A549 treated with GW870086 at 1 μM for 4 hours (cell line): ENCODE measurements around the gene RNF227. TPM values are rescaled to one million over a fixed set of nuclear protein-coding genes. Genes with fewer than 3 reads are reported as not detected.

Experiments
- total RNA-seq: library from RNA; stranded (reverse); fragments of 200-300 nt; extraction: Qiagen RNA extraction; gene quantifications from 5 replicates; pipeline ENCODE4 v1.2.3, GENCODE V29; 2022; ENCODE audit warnings: low read depth

The RNF227 gene
- 1.0 to 1.7 TPM (median 1.1 TPM) in 5 replicates for total RNA-seq

GRCh38 chr17:7915611-7916384, at the start of gene RNF227:
TSS of gene RNF227 (minus strand) at chr17:7916289. CDS start at chr17:7916195, 94 bp downstream.

GRCh38 chr17:7931709-7932482, 15.8 kb upstream of the RNF227 start, which contains the start of the genes CNTROB and TRAPPC1:
TSS of gene CNTROB (plus strand) at chr17:7932206. CDS start at chr17:7933080, 874 bp downstream.
TSS of gene TRAPPC1 (minus strand) at chr17:7931946. CDS start at chr17:7931829, 117 bp downstream.

GRCh38 chr17:7929158-7930023, 13.3 kb upstream of the RNF227 start, which contains the start of gene KCNAB3:
TSS of gene KCNAB3 (minus strand) at chr17:7929856. CDS start at chr17:7929435, 421 bp downstream.

GRCh38 chr17:7888184-7888920, 27.7 kb downstream of the RNF227 start, which contains the start of gene CHD3:
TSS of gene CHD3 (plus strand) at chr17:7888789. CDS start at chr17:7889001, 212 bp downstream.

Other genes starting within 250 kb of the RNF227 start
- gene TP53, start 228.8 kb downstream of the RNF227 start, total RNA-seq: 38.4 to 46.5 TPM (median 42.3 TPM) in 5 replicates
- gene WRAP53, start 227.8 kb downstream of the RNF227 start, total RNA-seq: 29.3 to 48.6 TPM (median 40.8 TPM) in 5 replicates
- gene EFNB3, start 211.1 kb downstream of the RNF227 start, total RNA-seq: 1.3 to 1.6 TPM (median 1.5 TPM) in 5 replicates
- 0.01 to 0.10 TPM (median 0.05 TPM) in 4 of 5 replicates, not detected in the other for gene DNAH2, start 198.5 kb downstream of the RNF227 start, total RNA-seq
- 9.9 to 17.7 TPM (median 12.8 TPM) in 5 replicates for gene KDM6B, start 82.1 kb downstream of the RNF227 start, total RNA-seq
- 0.23 to 0.92 TPM (median 0.82 TPM) in 5 replicates for gene TMEM88, start 61.2 kb downstream of the RNF227 start, total RNA-seq
- 210 to 251 TPM (median 223 TPM) in 5 replicates for gene NAA38, start 58.7 kb downstream of the RNF227 start, total RNA-seq
- 19.1 to 21.6 TPM (median 19.8 TPM) in 5 replicates for gene CYB5D1, start 58.3 kb downstream of the RNF227 start, total RNA-seq
- 52.0 to 66.7 TPM (median 61.6 TPM) in 5 replicates for gene CHD3, start 27.5 kb downstream of the RNF227 start, total RNA-seq
- gene KCNAB3, start 13.6 kb upstream of the RNF227 start, total RNA-seq: 1.7 to 2.9 TPM (median 2.0 TPM) in 5 replicates
- 298 to 338 TPM (median 306 TPM) in 5 replicates for gene TRAPPC1, start 15.7 kb upstream of the RNF227 start, total RNA-seq
- gene CNTROB, start 15.9 kb upstream of the RNF227 start, total RNA-seq: 32.2 to 41.3 TPM (median 38.3 TPM) in 5 replicates
- 0.24 to 0.34 TPM in 2 of 5 replicates, not detected in the others for gene GUCY2D, start 86.3 kb upstream of the RNF227 start, total RNA-seq
- gene ALOX15B, start 122.8 kb upstream of the RNF227 start, total RNA-seq: 0.05 to 0.07 TPM in 2 of 5 replicates, not detected in the others
- 1.3 to 1.8 TPM (median 1.6 TPM) in 5 replicates for gene ALOX12B, start 171.4 kb upstream of the RNF227 start, total RNA-seq
- gene ALOXE3, start 202.2 kb upstream of the RNF227 start, total RNA-seq: 6.6 to 10.9 TPM (median 7.4 TPM) in 5 replicates
- gene HES7, start 207.8 kb upstream of the RNF227 start, total RNA-seq: 2.3 to 3.0 TPM (median 2.9 TPM) in 5 replicates
- gene PER1, start 236.1 kb upstream of the RNF227 start, total RNA-seq: 22.7 to 29.3 TPM (median 25.0 TPM) in 5 replicates
- 21.3 to 31.2 TPM (median 26.8 TPM) in 5 replicates for gene VAMP2, start 246.7 kb upstream of the RNF227 start, total RNA-seq